Subcutaneous abdominal adipose tissue (tissue), 5 donors: ENCODE data around the gene PTPN7.
"Not testable (repeated sequence)": the region's sequence is repeated elsewhere in the genome, so short reads cannot be mapped to it uniquely, and the experiment has no call there.

Source experiments
- H3K27ac ChIP-seq: one replicate; pipeline ENCODE4 v1.7.0; 2013; ENCODE audit warnings: low read depth, mild to moderate bottlenecking, inconsistent platforms, low read length, moderate library complexity
- H3K27me3 ChIP-seq, 5 donors: one replicate each; pipeline ENCODE4 v1.7.0; 2013; ENCODE audit warnings: low read length in 5 of 5, inconsistent platforms in 1 of 5; ENCODE audit not compliant: control insufficient read depth in 5 of 5, insufficient read depth in 4 of 5
- H3K36me3 ChIP-seq, 5 donors: one replicate each; pipeline ENCODE4 v1.7.0; 2013; ENCODE audit warnings: low read length in 5 of 5; ENCODE audit not compliant: control insufficient read depth in 5 of 5, insufficient read depth in 5 of 5
- H3K4me1 ChIP-seq, 5 donors: one replicate each; pipeline ENCODE4 v1.7.0; 2013; ENCODE audit warnings: low read length in 5 of 5, mild to moderate bottlenecking in 3 of 5, moderate library complexity in 1 of 5; ENCODE audit not compliant: control insufficient read depth in 5 of 5, insufficient read depth in 5 of 5
- H3K4me3 ChIP-seq, 5 donors: one replicate each; pipeline ENCODE4 v1.7.0; 2013; ENCODE audit warnings: low read length in 5 of 5, low read depth in 1 of 5
- H3K9ac ChIP-seq, 5 donors: one replicate each; pipeline ENCODE4 v1.7.0; 2013; ENCODE audit warnings: low read length in 5 of 5, mild to moderate bottlenecking in 4 of 5, moderate library complexity in 3 of 5
- H3K9me3 ChIP-seq, 5 donors: one replicate each; pipeline ENCODE4 v1.7.0; 2013; ENCODE audit warnings: low read length in 5 of 5; ENCODE audit not compliant: control insufficient read depth in 5 of 5
- donor health status: healthy.
- donor health status: healthy.
- donor health status: healthy.
- donor health status: healthy.
- donor health status: healthy.

PTPN7 gene

GRCh38 chr1:202151045-202151444 lies 9.4 kb downstream of the PTPN7 start:
- no peak overlapping the region for H3K9ac ChIP-seq
- H3K9me3 ChIP-seq: no peaks in the 10 kb centered on the region
- H3K4me1 ChIP-seq: peaks cover 0 to 13% (median 7%) of the 10 kb centered on the region in 5 donors
- no peaks in the 10 kb centered on the region for H3K36me3 ChIP-seq
- no peak overlapping the region for H3K27ac ChIP-seq
- no peak overlapping the region for H3K4me3 ChIP-seq
- H3K27me3 ChIP-seq: no peaks in the 10 kb centered on the region

GRCh38 chr1:202150602-202151001 lies 9.8 kb downstream of the PTPN7 start:
- Histone ChIP-seq H3K4me3 (no peak overlapping the region), H3K9ac (no peak overlapping the region), H3K9me3 (no peaks in the 10 kb centered on the region), H3K4me1 (peaks cover 0 to 11% (median 7%) of the 10 kb centered on the region in 5 donors), H3K36me3 (no peaks in the 10 kb centered on the region), H3K27ac (no peak overlapping the region), H3K27me3 (no peaks in the 10 kb centered on the region)

- H3K9me3 ChIP-seq: no peaks in the 10 kb centered on the region
- H3K36me3 ChIP-seq: no peaks in the 10 kb centered on the region
- no peaks in the 10 kb centered on the region for H3K27me3 ChIP-seq
- no peak overlapping the region for H3K4me3 ChIP-seq
- H3K27ac ChIP-seq: no peak overlapping the region
- peaks cover 0 to 11% (median 7%) of the 10 kb centered on the region in 5 donors for H3K4me1 ChIP-seq
- no peak overlapping the region for H3K9ac ChIP-seq
Measured at GRCh38 chr1:202150187-202150586, 10.2 kb downstream of the PTPN7 start.

GRCh38 chr1:202149566-202149965 lies 10.8 kb downstream of the PTPN7 start:
- peaks cover 0 to 9% (median 8%) of the 10 kb centered on the region in 5 donors for H3K4me1 ChIP-seq
- H3K36me3 ChIP-seq: no peaks in the 10 kb centered on the region
- no peaks in the 10 kb centered on the region for H3K27me3 ChIP-seq
- H3K27ac ChIP-seq: no peak overlapping the region
- no peak overlapping the region for H3K9ac ChIP-seq
- no peaks in the 10 kb centered on the region for H3K9me3 ChIP-seq
- no peak overlapping the region for H3K4me3 ChIP-seq

- peaks cover 2 to 14% (median 13%) of the 10 kb centered on the region in 5 donors for H3K4me1 ChIP-seq
- H3K9ac ChIP-seq: no peak overlapping the region
- no peaks in the 10 kb centered on the region for H3K9me3 ChIP-seq
- H3K27ac ChIP-seq: no peak overlapping the region
- no peak overlapping the region for H3K4me3 ChIP-seq
- no peaks in the 10 kb centered on the region for H3K27me3 ChIP-seq
- H3K36me3 ChIP-seq: no peaks in the 10 kb centered on the region
Measured at GRCh38 chr1:202148391-202148790, 12.0 kb downstream of the PTPN7 start.

- H3K9me3 ChIP-seq: no peaks in the 10 kb centered on the region
- peaks cover 8 to 28% (median 27%) of the 10 kb centered on the region in 5 donors for H3K4me1 ChIP-seq
- H3K27ac ChIP-seq: no peak overlapping the region
- no peaks in the 10 kb centered on the region for H3K36me3 ChIP-seq
- H3K4me3 ChIP-seq: no peak overlapping the region
- H3K27me3 ChIP-seq: no peaks in the 10 kb centered on the region
- H3K9ac ChIP-seq: no peak overlapping the region
Measured at GRCh38 chr1:202146993-202147392, 13.4 kb downstream of the PTPN7 start.

GRCh38 chr1:202146279-202146678 lies 14.1 kb downstream of the PTPN7 start:
- Histone ChIP-seq H3K4me1 (peaks cover 8 to 32% (median 29%) of the 10 kb centered on the region in 5 donors), H3K9me3 (no peaks in the 10 kb centered on the region), H3K4me3 (no peak overlapping the region), H3K36me3 (no peaks in the 10 kb centered on the region), H3K27me3 (no peaks in the 10 kb centered on the region), H3K27ac (no peak overlapping the region), H3K9ac (no peak overlapping the region)

- H3K9ac ChIP-seq: peak overlapping the region in 1 of 5 donors; percentile 89
- H3K27ac ChIP-seq, H3K27me3 ChIP-seq, H3K36me3 ChIP-seq, H3K9me3 ChIP-seq: not testable (repeated sequence)
- H3K4me1 ChIP-seq: peaks cover 8 to 37% (median 34%) of the 10 kb centered on the region in 5 donors
- peak overlapping the region in 2 of 5 donors; percentile 85 to 89 for H3K4me3 ChIP-seq
Measured at GRCh38 chr1:202145744-202146140, 14.7 kb downstream of the PTPN7 start.

- Histone ChIP-seq H3K9me3 (no peaks in the 10 kb centered on the region), H3K4me3 (peak overlapping the region; percentile 84 to 91 (median 85)), H3K9ac (peak overlapping the region; percentile 82 to 98 (median 89)), H3K27me3 (no peaks in the 10 kb centered on the region), H3K36me3 (peaks cover 0 to 4% (median 0%) of the 10 kb centered on the region in 5 donors), H3K4me1 (peaks cover 8 to 38% (median 37%) of the 10 kb centered on the region in 5 donors), H3K27ac (peak overlapping the region; percentile 85)
Measured at GRCh38 chr1:202145068-202145743, 15.2 kb downstream of the PTPN7 start.

- Histone ChIP-seq H3K4me3 (peak within 1 kb of the TSS; percentile 84 to 91 (median 87)), H3K4me1 (peaks cover 8 to 38% (median 37%) of the 10 kb centered on the region in 5 donors), H3K9ac (peak within 1 kb of the TSS; percentile 89 to 98 (median 95)), H3K9me3 (no peaks in the 10 kb centered on the region), H3K27ac (peak within 1 kb of the TSS; percentile 85), H3K27me3 (no peaks in the 10 kb centered on the region), H3K36me3 (peaks cover 0 to 4% (median 0%) of the 10 kb centered on the region in 5 donors)
Measured at GRCh38 chr1:202144402-202145067, 15.9 kb downstream of the PTPN7 start, which contains the start of gene ARL8A. ARL8A (minus strand) TSS chr1:202144737; CDS start chr1:202144572, 165 bp downstream.
